ENCODE measurements around the gene KRT14.
"Not testable (repeated sequence)": the region's sequence is repeated elsewhere in the genome, so short reads cannot be mapped to it uniquely, and the experiment has no call there.

KRT14 gene

GRCh38 chr17:41622340-41623183 lies 35.9 kb upstream of the KRT14 start:
- DNase-seq: not testable (repeated sequence)

- no peak for DNase-seq
Observed at GRCh38 chr17:41621916-41622315, 35.2 kb upstream of the KRT14 start.

DNA sequence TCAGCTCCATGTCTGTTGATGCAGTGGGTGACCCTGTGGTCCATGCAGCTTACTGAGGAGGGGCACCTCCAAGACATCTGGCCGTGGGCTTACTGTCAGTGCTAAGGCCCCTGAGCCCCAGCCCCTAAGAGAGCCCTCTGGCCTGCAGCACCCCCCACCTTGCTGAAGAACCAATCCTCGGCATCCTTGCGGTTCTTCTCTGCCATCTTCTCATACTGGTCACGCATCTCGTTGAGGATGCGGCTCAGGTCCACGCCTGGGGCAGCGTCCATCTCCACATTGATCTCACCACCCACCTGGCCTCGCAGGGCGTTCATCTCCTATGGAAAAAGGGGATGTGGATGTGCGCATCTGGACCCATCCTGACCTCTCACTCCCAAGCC lies 34.7 kb upstream of the KRT14 start:
- DNase-seq: not testable (repeated sequence)

DNA sequence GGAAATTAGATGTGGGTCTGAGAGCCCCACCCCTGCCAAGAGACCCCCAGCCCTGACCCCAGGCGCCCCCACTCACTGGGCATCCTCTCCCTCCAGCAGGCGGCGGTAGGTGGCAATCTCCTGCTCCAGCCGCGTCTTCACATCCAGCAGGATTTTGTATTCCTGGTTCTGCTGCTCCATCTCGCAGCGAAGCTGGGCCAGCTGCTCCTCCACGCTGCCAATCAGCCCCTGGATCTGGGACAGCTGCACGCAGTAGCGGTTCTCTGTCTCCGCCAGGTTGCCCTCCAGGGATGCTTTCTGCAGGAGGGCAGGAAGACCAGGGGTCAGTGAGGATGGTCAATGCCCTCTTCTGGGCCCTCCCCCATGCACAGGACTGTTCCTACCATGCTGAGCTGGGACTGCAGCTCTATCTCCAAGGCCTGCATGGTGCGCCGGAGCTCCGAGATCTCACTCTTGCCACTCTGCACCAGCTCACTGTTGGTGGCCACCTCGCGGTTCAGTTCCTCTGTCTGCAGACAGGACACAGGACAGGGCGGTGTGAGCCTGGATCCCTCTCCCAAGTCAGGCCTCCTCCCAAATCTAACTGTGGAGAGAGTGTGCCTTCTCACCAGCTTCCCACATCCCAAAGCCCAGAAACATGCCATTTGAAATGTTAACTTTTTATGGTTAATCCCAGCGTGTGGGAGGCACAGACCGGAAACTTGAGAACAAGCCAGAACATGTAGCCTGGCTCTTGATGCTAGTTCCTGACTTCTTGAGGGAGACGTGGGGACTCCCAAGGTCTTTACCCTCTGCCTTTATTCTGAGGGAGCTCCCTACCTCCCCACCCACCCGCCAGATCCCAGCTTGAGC lies 34.1 kb upstream of the KRT14 start:
- no peak for DNase-seq

DNA sequence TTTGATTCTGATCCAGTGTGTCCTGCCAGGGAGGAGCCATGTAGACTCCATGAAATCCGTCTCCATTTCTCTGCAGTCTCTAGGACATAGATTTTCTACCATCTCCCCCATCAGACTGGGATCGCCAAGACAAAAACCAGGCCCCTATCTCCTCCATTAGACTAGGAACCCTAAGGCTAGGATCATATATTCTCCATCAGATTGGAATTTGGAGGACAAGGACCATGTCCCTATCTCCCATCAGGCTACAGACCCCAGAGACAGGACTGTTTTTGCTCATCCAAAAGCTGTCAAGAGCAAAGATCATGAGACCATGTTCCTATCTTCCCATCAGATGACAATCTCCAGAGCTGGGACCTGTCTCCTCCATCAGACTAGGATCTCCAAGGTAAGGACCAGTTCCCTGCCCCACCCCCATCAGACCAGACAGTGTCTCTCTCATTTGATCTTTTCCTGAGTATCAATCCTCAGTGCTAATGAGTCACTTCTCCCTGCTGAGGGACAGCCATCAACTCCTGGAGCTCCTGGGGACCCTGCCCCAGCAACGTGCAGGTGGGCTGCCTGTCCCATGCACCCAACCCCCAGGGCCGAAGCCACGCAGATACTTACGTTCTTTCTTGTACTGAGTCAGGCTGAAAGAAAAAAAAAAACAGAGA lies 33.4 kb upstream of the KRT14 start:
- not testable (repeated sequence) for DNase-seq

GRCh38 chr17:41619036-41619926 lies 32.6 kb upstream of the KRT14 start:
- no peak for DNase-seq

GRCh38 chr17:41618341-41619035 lies 31.8 kb upstream of the KRT14 start:
- no peak for DNase-seq

- no peak for DNase-seq
Observed at GRCh38 chr17:41617698-41618097, 31.0 kb upstream of the KRT14 start.

- DNase-seq: no peak
Observed at GRCh38 chr17:41617136-41617535, 30.4 kb upstream of the KRT14 start.

GRCh38 chr17:41616486-41616885 lies 29.8 kb upstream of the KRT14 start:
- DNase-seq: not testable (repeated sequence)

DNA sequence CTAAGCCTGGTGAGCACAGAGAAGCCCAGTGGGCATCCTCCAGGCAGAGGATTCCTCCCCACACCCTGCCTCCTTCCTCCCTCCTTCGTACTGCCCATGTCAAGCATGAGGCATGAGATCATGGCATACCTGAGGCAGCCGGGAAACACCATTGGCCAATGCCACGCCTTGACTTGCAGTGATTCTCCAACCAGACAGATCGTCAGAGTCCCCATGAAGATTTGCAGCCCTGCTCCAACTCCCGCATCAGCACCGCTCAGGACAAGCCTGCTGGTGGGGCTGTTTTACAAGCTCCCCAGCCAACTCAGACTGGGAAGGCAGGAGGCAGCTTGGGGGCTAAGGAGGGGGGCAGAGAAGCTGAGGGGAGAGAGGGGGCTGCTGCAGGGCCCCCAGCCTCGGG lies 28.8 kb upstream of the KRT14 start:
- DNase-seq: no peak

DNA sequence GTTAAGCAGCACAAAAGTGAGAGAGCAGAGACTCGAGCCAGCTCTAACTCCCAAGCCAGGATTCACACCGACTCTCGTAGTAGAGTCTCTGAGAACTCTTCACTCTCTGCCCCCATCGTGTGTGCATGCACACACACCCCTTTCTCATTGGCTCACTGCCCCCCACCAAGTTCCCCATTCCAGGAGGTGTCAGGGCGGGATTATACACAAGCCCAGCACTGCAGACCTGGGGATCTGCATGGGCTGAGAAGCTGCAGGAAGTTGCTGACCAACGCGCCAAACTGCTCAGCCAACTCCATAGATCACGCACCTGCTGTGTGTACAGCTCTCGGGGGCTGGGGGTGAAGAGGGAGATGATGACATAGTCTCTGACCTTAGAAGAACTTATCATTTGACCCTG lies 28.1 kb upstream of the KRT14 start:
- not testable (repeated sequence) for DNase-seq

GRCh38 chr17:41614098-41614497 lies 27.4 kb upstream of the KRT14 start:
- no peak for DNase-seq

DNA sequence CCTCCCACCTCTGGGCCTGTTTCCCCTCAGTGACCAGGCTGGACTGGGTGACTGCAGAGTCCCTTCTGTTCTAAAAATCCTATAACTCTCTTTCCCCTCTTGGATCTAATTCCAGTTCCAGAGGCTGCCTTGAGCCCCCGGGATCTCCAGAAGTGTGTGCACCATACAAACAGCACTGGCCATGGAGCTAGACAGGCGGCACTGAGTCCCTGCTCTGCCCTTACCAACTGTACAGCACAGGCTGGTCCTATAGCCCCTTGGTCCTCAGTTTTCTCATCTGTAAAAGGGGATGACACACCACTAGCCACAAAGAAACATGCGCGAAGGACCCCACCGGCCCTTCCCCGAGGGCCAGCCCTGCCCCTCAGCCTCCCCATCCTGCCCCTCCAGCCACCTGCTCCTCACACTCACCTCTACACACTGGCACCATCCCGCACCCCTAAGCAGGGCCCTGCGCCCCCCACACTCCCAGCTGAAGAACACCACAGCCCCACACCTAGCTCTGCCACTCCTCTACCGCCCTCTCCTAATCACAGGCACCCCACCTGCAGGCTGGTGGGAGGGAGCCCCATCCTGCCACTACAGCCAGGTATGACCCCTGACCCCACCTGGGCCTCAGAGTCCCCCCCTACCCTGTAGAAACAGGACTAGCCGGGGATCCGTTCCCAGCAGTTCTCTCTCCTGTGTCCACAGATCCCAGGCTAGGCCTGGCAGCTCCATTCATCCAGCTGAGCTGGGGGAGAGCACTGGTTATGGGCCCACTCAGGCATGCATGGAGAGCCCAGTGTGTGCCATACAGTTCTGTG lies 26.8 kb upstream of the KRT14 start:
- no peak for DNase-seq

GRCh38 chr17:41612376-41613160 lies 25.9 kb upstream of the KRT14 start, which contains the start of gene KRT16:
Gene KRT16, minus strand, starts transcription at chr17:41612767. Its CDS starts 79 bp downstream, at chr17:41612688.
- DNase-seq: not testable (repeated sequence)

GRCh38 chr17:41610965-41611640 lies 24.4 kb upstream of the KRT14 start:
- no peak for DNase-seq

- peak in 1 of 2 experiments; percentile 11 for DNase-seq
Observed at GRCh38 chr17:41610061-41610517, 23.4 kb upstream of the KRT14 start.

DNA sequence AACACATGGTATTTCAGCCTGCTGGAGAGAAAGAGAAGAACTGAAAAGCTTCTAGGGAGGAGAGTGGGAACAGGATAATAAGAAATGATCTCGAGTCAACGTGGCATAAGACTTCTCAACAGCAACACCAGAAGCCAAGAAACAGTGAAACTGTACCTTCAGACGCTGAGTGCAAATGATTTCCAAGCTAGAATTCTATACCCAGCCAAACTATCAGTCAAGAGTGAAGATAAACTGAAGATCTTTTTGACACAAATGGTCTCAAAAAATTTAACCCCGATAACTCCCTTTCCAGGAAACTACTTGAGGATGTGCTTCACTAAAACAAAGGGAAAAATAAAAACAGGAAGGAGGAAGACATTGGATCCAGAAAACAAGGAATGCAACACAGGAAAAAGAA lies 20.2 kb upstream of the KRT14 start:
- not testable (repeated sequence) for DNase-seq

DNA sequence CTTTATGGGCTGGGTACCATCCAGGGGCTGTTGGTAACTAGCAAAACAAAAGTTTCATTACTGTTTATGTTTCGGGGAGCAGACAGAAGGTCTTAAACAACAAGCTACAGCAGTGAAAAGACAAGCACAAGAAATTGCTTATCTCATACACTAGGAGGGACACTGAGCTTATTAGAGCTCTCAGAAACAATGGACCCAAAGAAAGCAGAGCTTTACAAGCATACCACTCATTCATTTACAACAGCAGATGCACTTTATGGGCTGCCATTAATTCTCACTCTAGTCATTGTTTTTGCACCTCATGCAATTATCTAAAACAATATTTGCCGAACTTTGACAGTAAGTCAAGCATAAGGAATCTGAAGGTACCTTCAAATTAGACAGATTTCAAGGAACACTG lies 15.8 kb upstream of the KRT14 start:
- no peak for DNase-seq

Measured in NCI-H524 (cell line).